ENCODE results near the gene TMPRSS3. TPM values are rescaled to one million over a fixed set of nuclear protein-coding genes. Genes with fewer than 3 reads are reported as not detected.
A peak's percentile ranks its signal among the peaks of the same experiment; 100 is the strongest.

Gene TMPRSS3
- total RNA-seq, 4 donors from 2014 or later = 0.34 to 1.6 (median 1.0) TPM; not detected in 1

GRCh38 chr21:42343556-42343955, 52.3 kb downstream of the TMPRSS3 start:
- DNase-seq (ENCODE audit: low spot score in 2 of 2) = no peak
- WGBS = 93% methylated on average over 6 of the region's 6 CpGs
- Histone ChIP-seq H3K9me3 (no peaks in the 10 kb centered on the region), H3K4me1 (no peaks in the 10 kb centered on the region), H3K4me3 (no peak overlapping the region), H3K27ac (no peak overlapping the region), H3K36me3 (no peaks in the 10 kb centered on the region), H3K27me3 (peaks cover 11% of the 10 kb centered on the region)
- no peak for TF ChIP-seq POLR2A (IDR thresholded peaks at IDR 0.05)
- no peak for TF ChIP-seq POLR2AphosphoS5 (IDR thresholded peaks at IDR 0.05)
- TF ChIP-seq EP300 (IDR thresholded peaks at IDR 0.05) = no peak
- TF ChIP-seq, protein P1, sequence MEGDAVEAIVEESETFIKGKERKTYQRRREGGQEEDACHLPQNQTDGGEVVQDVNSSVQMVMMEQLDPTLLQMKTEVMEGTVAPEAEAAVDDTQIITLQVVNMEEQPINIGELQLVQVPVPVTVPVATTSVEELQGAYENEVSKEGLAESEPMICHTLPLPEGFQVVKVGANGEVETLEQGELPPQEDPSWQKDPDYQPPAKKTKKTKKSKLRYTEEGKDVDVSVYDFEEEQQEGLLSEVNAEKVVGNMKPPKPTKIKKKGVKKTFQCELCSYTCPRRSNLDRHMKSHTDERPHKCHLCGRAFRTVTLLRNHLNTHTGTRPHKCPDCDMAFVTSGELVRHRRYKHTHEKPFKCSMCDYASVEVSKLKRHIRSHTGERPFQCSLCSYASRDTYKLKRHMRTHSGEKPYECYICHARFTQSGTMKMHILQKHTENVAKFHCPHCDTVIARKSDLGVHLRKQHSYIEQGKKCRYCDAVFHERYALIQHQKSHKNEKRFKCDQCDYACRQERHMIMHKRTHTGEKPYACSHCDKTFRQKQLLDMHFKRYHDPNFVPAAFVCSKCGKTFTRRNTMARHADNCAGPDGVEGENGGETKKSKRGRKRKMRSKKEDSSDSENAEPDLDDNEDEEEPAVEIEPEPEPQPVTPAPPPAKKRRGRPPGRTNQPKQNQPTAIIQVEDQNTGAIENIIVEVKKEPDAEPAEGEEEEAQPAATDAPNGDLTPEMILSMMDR (IDR thresholded peaks at IDR 0.05) = no peak

- 98% methylated on average over 10 of the region's 10 CpGs for WGBS
- Histone ChIP-seq H3K4me1 (no peaks in the 10 kb centered on the region), H3K4me3 (no peak overlapping the region), H3K27ac (no peak overlapping the region), H3K36me3 (no peaks in the 10 kb centered on the region), H3K27me3 (peaks cover 11% of the 10 kb centered on the region), H3K9me3 (no peaks in the 10 kb centered on the region)
- TF ChIP-seq POLR2A (IDR thresholded peaks at IDR 0.05) (no peak), EP300 (IDR thresholded peaks at IDR 0.05) (no peak), POLR2AphosphoS5 (IDR thresholded peaks at IDR 0.05) (no peak)
- TF ChIP-seq, protein P1 (IDR thresholded peaks at IDR 0.05) = no peak
- DNase-seq (ENCODE audit: low spot score in 2 of 2) = peak in 1 of 2 donors; percentile 60
Observed at GRCh38 chr21:42343101-42343500, 52.8 kb downstream of the TMPRSS3 start.

GRCh38 chr21:42341776-42342542, 53.9 kb downstream of the TMPRSS3 start:
- TF ChIP-seq, protein P1 (IDR thresholded peaks at IDR 0.05) = no peak
- no peak for TF ChIP-seq POLR2AphosphoS5 (IDR thresholded peaks at IDR 0.05)
- Histone ChIP-seq H3K36me3 (no peaks in the 10 kb centered on the region), H3K4me1 (no peaks in the 10 kb centered on the region), H3K4me3 (no peak overlapping the region), H3K9me3 (no peaks in the 10 kb centered on the region), H3K27me3 (peaks cover 4% of the 10 kb centered on the region), H3K27ac (no peak overlapping the region)
- DNase-seq (ENCODE audit: low spot score in 2 of 2) = no peak
- 91% methylated on average over 15 of the region's 15 CpGs for WGBS

DNA sequence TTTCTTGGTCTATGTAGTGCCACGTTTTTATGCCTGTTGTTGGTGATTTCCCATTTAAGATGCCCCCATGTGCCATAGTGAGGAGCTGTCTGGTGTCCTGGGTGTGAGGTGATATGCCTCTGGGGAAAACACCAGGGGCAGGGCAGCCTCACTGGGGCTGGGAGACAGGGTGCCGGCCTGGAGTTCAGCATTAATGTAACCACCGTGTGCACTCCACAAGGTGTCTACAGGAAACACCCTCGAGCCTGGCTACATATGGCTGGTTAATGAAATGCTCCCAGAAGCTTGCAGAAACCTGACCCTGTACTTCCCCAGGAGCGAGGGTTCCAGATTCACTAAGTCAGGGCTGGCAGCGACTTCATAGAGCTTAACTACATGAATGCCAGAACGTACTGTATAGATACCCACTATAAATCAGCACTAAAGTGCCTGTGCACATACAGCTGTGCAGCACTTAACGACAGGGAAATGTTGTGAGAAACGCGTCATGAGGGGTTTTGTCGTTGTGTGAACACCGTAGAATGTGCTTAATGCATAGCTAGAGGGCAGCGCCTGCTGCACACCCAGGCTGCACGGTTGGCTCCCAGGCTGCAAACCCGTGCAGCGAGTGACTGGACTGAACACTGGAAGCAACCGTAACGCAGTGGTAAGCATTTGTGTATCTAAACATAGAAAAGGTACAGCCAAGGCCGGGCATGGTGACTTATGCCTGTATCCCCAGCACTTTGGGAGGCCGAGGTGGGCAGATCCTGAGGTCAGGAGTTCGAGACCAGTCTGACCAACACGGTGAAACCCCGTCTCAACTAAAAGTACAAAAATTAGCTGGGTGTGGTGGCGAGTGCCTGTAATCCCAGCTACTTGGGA, 55.4 kb downstream of the TMPRSS3 start:
- H3K27ac ChIP-seq = no peak overlapping the region
- H3K27me3 ChIP-seq = peaks cover 6% of the 10 kb centered on the region

More for the DNA sequence above, 55.4 kb downstream of the TMPRSS3 start:
- TF ChIP-seq POLR2A (IDR thresholded peaks at IDR 0.05) (no peak), EP300 (IDR thresholded peaks at IDR 0.05) (no peak), POLR2AphosphoS5 (IDR thresholded peaks at IDR 0.05) (no peak)
- TF ChIP-seq, protein P1 (IDR thresholded peaks at IDR 0.05) = no peak
- Histone ChIP-seq H3K36me3 (no peaks in the 10 kb centered on the region), H3K4me1 (no peaks in the 10 kb centered on the region), H3K9me3 (no peaks in the 10 kb centered on the region), H3K4me3 (no peak overlapping the region)
- no peak for DNase-seq (ENCODE audit: low spot score in 2 of 2)
- 68% methylated on average over 24 of the region's 24 CpGs for WGBS
